DND-41 (cell line): ENCODE measurements around the gene MTIF2.
"Not testable (repeated sequence)": the region's sequence is repeated elsewhere in the genome, so short reads cannot be mapped to it uniquely, and the experiment has no call there.

Source experiments
- CTCF ChIP-seq: IDR thresholded peaks from 2 replicates; pipeline ENCODE4 v1.5.1; 2012; ENCODE audit warnings: borderline replicate concordance, low read length, moderate library complexity, mild to moderate bottlenecking; ENCODE audit not compliant: poor library complexity, severe bottlenecking; ENCODE audit errors: extremely low read depth
- EZH2 ChIP-seq: IDR thresholded peaks from 3 replicates; pipeline ENCODE4 v1.6.1; 2012; ENCODE audit warnings: borderline replicate concordance, low read depth, mild to moderate bottlenecking, moderate library complexity, low read length, inconsistent platforms; ENCODE audit not compliant: severe bottlenecking

- not testable (repeated sequence) for TF ChIP-seq EZH2, CTCF
Measured at GRCh38 chr2:55186837-55187236, 82.2 kb downstream of the MTIF2 start.
